ENCODE results near the gene HCN4. TPM values are rescaled to one million over a fixed set of nuclear protein-coding genes. Genes with fewer than 3 reads are reported as not detected.

Gene HCN4
- total and polyA plus RNA-seq, 2 of the 8 experiments (the other 6 are each of a cell fraction or from before 2014, with no cell fraction given) = 3.7 to 8.5 TPM

DNA sequence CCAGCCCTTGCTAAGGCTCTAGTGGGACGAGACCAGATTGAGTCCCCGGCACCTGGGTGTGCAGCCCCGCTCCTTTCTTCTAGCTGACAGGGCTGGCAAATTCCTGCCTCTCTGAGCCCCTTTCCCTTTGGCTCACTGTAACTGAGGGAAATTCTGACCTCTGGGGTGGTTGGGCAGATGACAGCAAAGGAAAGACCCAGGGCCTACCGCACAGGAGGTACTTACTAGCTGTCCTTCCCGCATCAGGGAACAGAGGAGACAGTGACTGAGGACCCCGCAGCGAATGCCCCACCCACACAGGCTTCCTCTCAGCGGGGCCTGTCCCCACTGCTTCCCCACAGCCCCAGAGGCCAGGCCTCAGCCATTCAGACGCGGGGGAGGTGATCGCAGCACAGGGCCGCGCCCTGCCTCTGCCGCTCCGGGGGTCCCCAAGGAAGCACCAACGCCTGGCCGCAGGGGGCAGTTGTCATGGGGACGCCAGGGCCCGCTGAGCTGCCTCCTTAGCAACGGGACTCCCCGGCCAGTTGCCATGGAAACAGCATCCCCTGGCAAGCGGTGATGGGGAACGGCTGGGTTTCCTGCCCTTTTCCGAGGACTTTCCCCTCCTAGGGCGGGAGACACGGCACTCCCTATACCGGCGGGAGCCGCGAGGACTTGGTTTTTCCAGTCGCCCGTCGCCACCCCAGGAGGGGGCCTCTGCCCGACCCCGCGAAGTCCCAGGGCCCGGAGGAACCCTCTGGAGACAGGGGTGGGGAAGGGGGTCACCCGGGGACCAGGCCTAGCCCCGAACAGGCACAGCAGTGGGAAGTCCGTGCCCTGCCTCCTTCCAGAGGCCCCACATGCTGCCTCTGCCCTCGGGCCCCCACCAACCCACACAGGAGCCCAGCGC, 50.1 kb downstream of the HCN4 start:
- H3K4me1 ChIP-seq (replicated peaks in 1 of 4; ENCODE audit: control insufficient read depth in 3 of 4, insufficient read depth in 4 of 4, low read length in 3 of 4) = peaks cover 0 to 16% (median 11%) of the 10 kb centered on the region in 4 experiments; a peak in 6 of 7 replicates
- H3K79me2 ChIP-seq (ENCODE audit: control insufficient read depth in 1 of 2, insufficient read depth in 2 of 2, low read length in 2 of 2) = no peaks in the 10 kb centered on the region
- no peak overlapping the region for H4K91ac ChIP-seq (replicated peaks; ENCODE audit: insufficient read length, low read length)
- FAIRE-seq (no peak), DNase-seq (ENCODE audit: low read depth in 1 of 2, low spot score in 2 of 2) (peak in 1 of 2 experiments; percentile 83)
- H3K18ac ChIP-seq (ENCODE audit: extremely low read depth, low read length) = no peak overlapping the region
- H2AK5ac ChIP-seq (ENCODE audit: low read depth, low read length) = no peak overlapping the region
- no peak overlapping the region for H4K5ac ChIP-seq (ENCODE audit: insufficient read length, low read depth, low read length)
- no peak overlapping the region for H3K23ac ChIP-seq (ENCODE audit: insufficient read length)
- H4K20me1 ChIP-seq (replicated peaks in 1 of 2; ENCODE audit: control insufficient read depth in 1 of 2, insufficient read depth in 2 of 2, low read length in 2 of 2) = peaks cover 2 to 6% of the 10 kb centered on the region in 2 experiments
- no peak overlapping the region for H2BK120ac ChIP-seq (replicated peaks; ENCODE audit: low read depth, low read length)
- POLR2A ChIA-PET (ENCODE audit: partially characterized antibody) = interaction anchor here (0.9 to 2.3 kb wide), 6 partner anchors 9 to 50 kb away, joined by 3 to 5 read pairs (median 4); partner anchors contain the start of gene HCN4
- peak overlapping the region in 1 of 2 experiments; percentile 39; a peak in 2 of 4 replicates for H3K4me2 ChIP-seq (ENCODE audit: insufficient read depth in 1 of 2, low read depth in 2 of 2, low read length in 2 of 2)
- peaks cover 0 to 9% (median 3%) of the 10 kb centered on the region in 4 experiments; a peak in 2 of 8 replicates for H3K36me3 ChIP-seq (ENCODE audit: control insufficient read depth in 2 of 4, insufficient read depth in 4 of 4, low read length in 3 of 4)
- peak overlapping the region in 1 of 4 experiments; percentile 14; a peak in 1 of 8 replicates for H3K4me3 ChIP-seq (ENCODE audit: extremely low read depth in 1 of 4, insufficient read depth in 2 of 4, low read depth in 3 of 4, low read length in 4 of 4)
- no peak overlapping the region for H3K4ac ChIP-seq (replicated peaks; ENCODE audit: insufficient read length, low read depth, low read length)
- CTCF ChIA-PET (ENCODE audit: partially characterized antibody) = interaction anchor here (0.6 to 1.9 kb wide), 9 partner anchors 9 to 322 kb away, joined by 3 to 7 read pairs (median 3); no protein-coding TSS in a partner anchor
- no peaks in the 10 kb centered on the region for H3K23me2 ChIP-seq (ENCODE audit: low read depth, low read length)
- no peak overlapping the region for H3K14ac ChIP-seq (ENCODE audit: insufficient read length)
- no peak overlapping the region for H2BK20ac ChIP-seq (ENCODE audit: low read length)
- no peaks in the 10 kb centered on the region; a peak in 1 of 7 replicates for H3K27me3 ChIP-seq (replicated peaks in 1 of 4; ENCODE audit: control insufficient read depth in 3 of 4, extremely low read depth in 1 of 4, insufficient read depth in 3 of 4, low read length in 3 of 4)
- 34% methylated on average over 24 of the region's 42 CpGs; no CpG with 5 or more reads in 1 of the 2 experiments for WGBS, 2 experiments (ENCODE audit: extremely low coverage in 1 of 2, insufficient coverage in 1 of 2, insufficient read length in 1 of 2, insufficient replicate concordance in 2 of 2, low coverage in 1 of 2, low lambda C conversion rate in 2 of 2, missing lambda C conversion rate in 1 of 2)
- H2BK12ac ChIP-seq (ENCODE audit: low read depth, low read length) = no peak overlapping the region; the same call in 1 of the 2 replicates
- no peak overlapping the region for H2BK5ac ChIP-seq (ENCODE audit: low read depth, low read length)
- H2AFZ ChIP-seq (ENCODE audit: low read length) = no peak overlapping the region
- H2BK15ac ChIP-seq (ENCODE audit: low read length) = no peak overlapping the region
- no peak overlapping the region for H3K27ac ChIP-seq (ENCODE audit: low read depth, low read length)
- no peaks in the 10 kb centered on the region for H3K79me1 ChIP-seq (ENCODE audit: low read depth, low read length)
- H3K9ac ChIP-seq (replicated peaks in 1 of 4; ENCODE audit: extremely low read depth in 1 of 4, low read depth in 3 of 4, low read length in 3 of 4) = no peak overlapping the region
- H3K9me3 ChIP-seq (ENCODE audit: insufficient read depth in 2 of 2, low read depth in 1 of 2, low read length in 1 of 2) = no peaks in the 10 kb centered on the region
- H4K8ac ChIP-seq (ENCODE audit: extremely low read depth, insufficient read depth, low read length) = no peak overlapping the region
- H3K56ac ChIP-seq (replicated peaks; ENCODE audit: insufficient read length, low read depth, low read length) = no peak overlapping the region
- TF ChIP-seq POLR2AphosphoS5 (IDR thresholded peaks at IDR 0.05; ENCODE audit: low read depth, low read length) (no peak), SIN3A (conservative IDR thresholded peaks at IDR 0.05 in 1 of 2, IDR thresholded peaks at IDR 0.05 in 1 of 2; ENCODE audit: low read depth in 1 of 2, low read length in 2 of 2) (0 out of 4 replicates have a peak, but pooled peaks of 1 of the 2 experiments have one; percentile 28), RFX5 (IDR thresholded peaks at IDR 0.05; ENCODE audit: borderline replicate concordance, low read depth, low read length) (peak; percentile 68; the same call in 1 of the 2 replicates), KDM5A (IDR thresholded peaks at IDR 0.05; ENCODE audit: low read length) (no peak), RBBP5 (IDR thresholded peaks at IDR 0.05; ENCODE audit: borderline replicate concordance, low read depth, low read length) (no peak), JUN (IDR thresholded peaks at IDR 0.05; ENCODE audit: low read depth, low read length) (no peak), TCF12 (IDR thresholded peaks at IDR 0.05; ENCODE audit: low read depth, low read length) (no peak), RNF2 (IDR thresholded peaks at IDR 0.05; ENCODE audit: borderline replicate concordance, low read depth, low read length, missing control alignments, poor library complexity, severe bottlenecking) (no peak), ZNF274 (IDR thresholded peaks at IDR 0.05; ENCODE audit: borderline replicate concordance, extremely low read depth, low read length) (no peak), SP4 (IDR thresholded peaks at IDR 0.05; ENCODE audit: low read length) (no peak), KDM1A (IDR thresholded peaks at IDR 0.05; ENCODE audit: borderline replicate concordance, low read length) (peak; percentile 55; the same call in 1 of the 2 replicates)
